HG03135 (cell line): Measurements from ENCODE around the gene CLEC5A.
A peak's percentile ranks its signal among the peaks of the same experiment; 100 is the strongest.
"Not testable (repeated sequence)": the region's sequence is repeated elsewhere in the genome, so short reads cannot be mapped to it uniquely, and the experiment has no call there.

Experiments
- ATAC-seq: cut with Tn5 transposase; IDR thresholded peaks from one replicate; pipeline ENCODE4 v1.9.1; 2021; ENCODE audit warnings: mild to moderate bottlenecking, moderate library complexity; ENCODE audit not compliant: unreplicated experiment

CLEC5A gene

GRCh38 chr7:141946796-141947195 is at the start of gene CLEC5A:
TSS of gene CLEC5A (minus strand) at chr7:141946974. CDS start at chr7:141946292, 682 bp downstream.
- no peak for ATAC-seq

- ATAC-seq: no peak
Observed at GRCh38 chr7:141993354-141993753, 46.6 kb upstream of the CLEC5A start.

- ATAC-seq: no peak
Observed at GRCh38 chr7:141992688-141993087, 45.9 kb upstream of the CLEC5A start.

GRCh38 chr7:141992156-141992555 is 45.4 kb upstream of the CLEC5A start:
- ATAC-seq: no peak

- no peak for ATAC-seq
Observed at GRCh38 chr7:141991140-141991539, 44.4 kb upstream of the CLEC5A start.

- ATAC-seq: no peak
Observed at GRCh38 chr7:141990011-141990725, 43.4 kb upstream of the CLEC5A start.

GRCh38 chr7:141987803-141988202 is 41.0 kb upstream of the CLEC5A start:
- not testable (repeated sequence) for ATAC-seq

GRCh38 chr7:141986923-141987322 is 40.1 kb upstream of the CLEC5A start:
- ATAC-seq: no peak

- not testable (repeated sequence) for ATAC-seq
Observed at GRCh38 chr7:141985926-141986325, 39.2 kb upstream of the CLEC5A start.

GRCh38 chr7:141979568-141979967 is 32.8 kb upstream of the CLEC5A start:
- ATAC-seq: no peak

- no peak for ATAC-seq
Observed at GRCh38 chr7:141978351-141978750, 31.6 kb upstream of the CLEC5A start.

- ATAC-seq: no peak
Observed at GRCh38 chr7:141976524-141977245, 29.9 kb upstream of the CLEC5A start.

- peak; percentile 71 for ATAC-seq
Observed at GRCh38 chr7:141975806-141976523, 29.2 kb upstream of the CLEC5A start.

- ATAC-seq: no peak
Observed at GRCh38 chr7:141974831-141975230, 28.1 kb upstream of the CLEC5A start.

- ATAC-seq: no peak
Observed at GRCh38 chr7:141973673-141974072, 26.9 kb upstream of the CLEC5A start, which contains the start of gene TAS2R38. TSS of gene TAS2R38 (minus strand) at chr7:141973773. CDS start at chr7:141973689, 84 bp downstream.

- peak; percentile 70 for ATAC-seq
Observed at GRCh38 chr7:141960687-141961422, 14.1 kb upstream of the CLEC5A start.

- no peak for ATAC-seq
Observed at GRCh38 chr7:141956084-141956483, 9.3 kb upstream of the CLEC5A start.

GRCh38 chr7:141954334-141954733 is 7.6 kb upstream of the CLEC5A start:
- no peak for ATAC-seq

GRCh38 chr7:141952461-141952860 is 5.7 kb upstream of the CLEC5A start:
- no peak for ATAC-seq

- no peak for ATAC-seq
Observed at GRCh38 chr7:141950806-141951205, 4.0 kb upstream of the CLEC5A start.

- ATAC-seq: no peak
Observed at GRCh38 chr7:141949911-141950310, 3.1 kb upstream of the CLEC5A start.
